SK-N-SH (cell line): ENCODE results near the gene GALNTL6. TPM values are rescaled to one million over a fixed set of nuclear protein-coding genes. Genes with fewer than 3 reads are reported as not detected.
A peak's percentile ranks its signal among the peaks of the same experiment; 100 is the strongest.

Experiments used
- CTCF ChIA-PET: fragments of 300-600, 350-600 bp; formaldehyde crosslinking; extraction: SDS; loops from one replicate; lab custom pipeline; 2021; lab: Yijun Ruan, JAX
- POLR2A ChIA-PET: fragments of 350-600 bp; sonication (Branson Sonifier 250); formaldehyde crosslinking; extraction: SDS; loops from one replicate; lab custom pipeline; 2020; ENCODE audit warnings: antibody characterized with exemption, inconsistent platforms; lab: Yijun Ruan, JAX
- DNase-seq: peaks from one replicate; pipeline ENCODE4 v3.0.0; 2012
- H2AFZ ChIP-seq: fragments of 200-600 bp; sonication (generic); 2 replicates; pipeline ENCODE4 v1.8.1; 2016; ENCODE audit warnings: antibody characterized with exemption, mild to moderate bottlenecking, low read depth
- H3F3A ChIP-seq: fragments of 200-600 bp; sonication (generic); replicated peaks from 2 replicates; pipeline ENCODE3; 2016; ENCODE audit warnings: antibody characterized with exemption, mild to moderate bottlenecking; ENCODE audit not compliant: insufficient read depth
- H3K27ac ChIP-seq, 2 experiments: fragments of 200-500 bp in 1 of 2; fragments of 200-600 bp in 1 of 2; sonication (Bioruptor generic) in 1 of 2; sonication (generic), shearing (Covaris generic) in 1 of 2; 2 replicates each; pipeline versions ENCODE4 v1.5.1 to v1.6.1; 2014 to 2016; ENCODE audit warnings: low read depth in 2 of 2, inconsistent platforms in 1 of 2, low read length in 1 of 2, mild to moderate bottlenecking in 1 of 2, mixed read lengths in 1 of 2
- H3K27me3 ChIP-seq: fragments of 200-600 bp; sonication (generic), shearing (Covaris generic); 2 replicates; pipeline ENCODE4 v1.6.1; 2016; ENCODE audit warnings: mixed run types; ENCODE audit not compliant: insufficient read depth
- H3K36me3 ChIP-seq, 2 experiments: fragments of 200-500 bp in 1 of 2; fragments of 200-600 bp in 1 of 2; sonication (Bioruptor generic) in 1 of 2; sonication (generic) in 1 of 2; replicated peaks in 1 of 2; 2 replicates each; pipeline versions ENCODE3 to v1.5.1; 2014 to 2016; ENCODE audit warnings: low read length in 1 of 2, mild to moderate bottlenecking in 1 of 2; ENCODE audit not compliant: insufficient read depth in 2 of 2, control insufficient read depth in 1 of 2
- H3K4me1 ChIP-seq, 2 experiments: fragments of 200-500 bp in 1 of 2; fragments of 200-600 bp in 1 of 2; sonication (Bioruptor generic) in 1 of 2; sonication (generic), shearing (Covaris generic) in 1 of 2; 2 replicates each; pipeline versions ENCODE4 v1.5.1 to v1.6.1; 2014 to 2016; ENCODE audit warnings: low read depth in 1 of 2, low read length in 1 of 2, mixed run types in 1 of 2; ENCODE audit not compliant: insufficient read depth in 2 of 2, control insufficient read depth in 1 of 2
- H3K4me2 ChIP-seq: fragments of 200-600 bp; sonication (generic), shearing (Covaris generic); 2 replicates; pipeline ENCODE4 v1.6.1; 2017; ENCODE audit warnings: mixed run types
- H3K4me3 ChIP-seq, 2 experiments: fragments of 200-500 bp in 1 of 2; fragments of 200-600 bp in 1 of 2; sonication (Bioruptor generic) in 1 of 2; sonication (generic), shearing (Covaris generic) in 1 of 2; 2 replicates each; pipeline versions ENCODE4 v1.5.1 to v1.8.1; 2014 to 2016; ENCODE audit warnings: low read depth in 2 of 2, inconsistent platforms in 1 of 2, low read length in 1 of 2, mild to moderate bottlenecking in 1 of 2, mixed read lengths in 1 of 2, moderate library complexity in 1 of 2
- H3K79me2 ChIP-seq: fragments of 200-600 bp; sonication (generic); 2 replicates; pipeline ENCODE4 v1.8.1; 2017; ENCODE audit warnings: mild to moderate bottlenecking; ENCODE audit not compliant: insufficient read depth
- H3K9ac ChIP-seq: fragments of 200-600 bp; sonication (generic); 2 replicates; pipeline ENCODE4 v1.6.1; 2017; ENCODE audit warnings: mixed run types
- H3K9me2 ChIP-seq: fragments of 200-600 bp; sonication (generic); 2 replicates; pipeline ENCODE4 v1.6.1; 2017; ENCODE audit warnings: mixed run types
- H3K9me3 ChIP-seq: fragments of 200-600 bp; sonication (generic); 2 replicates; pipeline ENCODE4 v1.6.1; 2017; ENCODE audit warnings: mixed run types, mild to moderate bottlenecking, moderate library complexity
- H4K20me1 ChIP-seq: fragments of 200-600 bp; sonication (generic); 2 replicates; pipeline ENCODE4 v1.6.1; 2017; ENCODE audit warnings: mild to moderate bottlenecking, mixed run types; ENCODE audit not compliant: insufficient read depth
- CHD2 ChIP-seq: fragments of 150-350 bp; IDR thresholded peaks from 2 replicates; pipeline ENCODE4 v1.6.1; 2018; ENCODE audit warnings: low read length; ENCODE audit not compliant: partially characterized antibody
- FOSL2 ChIP-seq: IDR thresholded peaks from 2 replicates; pipeline ENCODE4 v1.4.0; 2012; ENCODE audit warnings: low read depth, mild to moderate bottlenecking, moderate library complexity, borderline replicate concordance
- JUND ChIP-seq: IDR thresholded peaks from 2 replicates; pipeline ENCODE4 v1.4.0; 2012
- MXI1 ChIP-seq: IDR thresholded peaks from 2 replicates; pipeline ENCODE4 v1.6.1; 2012; ENCODE audit warnings: mild to moderate bottlenecking, low read depth, low read length, improper control_type of control experiment
- TAF1 ChIP-seq: IDR thresholded peaks from 2 replicates; pipeline ENCODE4 v1.6.1; 2012; ENCODE audit warnings: low read depth, mild to moderate bottlenecking, low read length, moderate library complexity, borderline replicate concordance
- TEAD4 ChIP-seq: IDR thresholded peaks from 2 replicates; pipeline ENCODE4 v1.4.0; 2012; ENCODE audit warnings: mild to moderate bottlenecking, borderline replicate concordance; ENCODE audit not compliant: insufficient read depth
- WGBS: methylation state at CpG from one replicate; pipeline ENCODE4 v1.1.6; 2017; ENCODE audit warnings: low lambda C conversion rate; 5-methylcytosine and 5-hydroxymethylcytosine counted together
- polyA plus RNA-seq, 3 experiments: library from polyadenylated mRNA; depleted of rRNA; stranded (reverse); fragments of >200 nt; gene quantifications; 2 replicates each; pipeline ENCODE4 v1.2.3, GENCODE V29; 2012
- TF ChIP-seq, protein P1 (sequence below): IDR thresholded peaks from 2 replicates; pipeline ENCODE4 v1.4.0; 2012; ENCODE audit warnings: low read depth
- TF ChIP-seq, protein P2 (sequence below): IDR thresholded peaks from 2 replicates; pipeline ENCODE4 v1.4.0; 2012; ENCODE audit warnings: low read depth, borderline replicate concordance
- TF ChIP-seq, protein P3 (sequence below): IDR thresholded peaks from 2 replicates; pipeline ENCODE4 v1.4.0; 2012; ENCODE audit warnings: low read depth, borderline replicate concordance

GALNTL6 gene
- polyA plus RNA-seq, 1 of the 3 experiments (the other 2 are of a cell fraction) = 0.07 TPM

DNA sequence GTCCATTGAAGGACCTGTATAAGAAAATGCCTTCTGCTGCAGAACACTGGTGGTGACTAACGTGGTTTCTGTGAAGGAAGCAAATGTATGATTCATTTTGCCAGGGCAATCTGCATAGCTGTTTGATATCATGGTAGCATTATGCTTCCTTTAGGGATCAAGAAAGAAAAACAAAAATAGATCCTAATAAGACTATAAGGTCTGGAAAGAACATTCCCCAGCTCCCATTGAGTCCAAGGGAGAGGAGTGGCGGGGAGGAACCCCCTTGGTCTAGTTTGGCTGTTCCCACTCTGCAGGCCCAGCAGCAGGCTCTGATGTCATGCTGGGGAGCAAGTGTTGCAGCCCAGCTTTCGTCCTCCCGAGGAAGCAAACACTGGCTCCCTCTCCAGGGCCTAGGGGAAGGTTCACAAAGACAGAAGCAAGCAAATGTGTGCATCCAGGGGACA is 1200.9 kb downstream of the GALNTL6 start (continued):
- TF ChIP-seq FOSL2 (peak; percentile 75; the same call in 1 of the 2 replicates), TAF1 (no peak), JUND (peak; percentile 40; the same call in 1 of the 2 replicates)
- TF ChIP-seq, protein P1, sequence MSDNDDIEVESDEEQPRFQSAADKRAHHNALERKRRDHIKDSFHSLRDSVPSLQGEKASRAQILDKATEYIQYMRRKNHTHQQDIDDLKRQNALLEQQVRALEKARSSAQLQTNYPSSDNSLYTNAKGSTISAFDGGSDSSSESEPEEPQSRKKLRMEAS = no peak
- TF ChIP-seq, protein P2, sequence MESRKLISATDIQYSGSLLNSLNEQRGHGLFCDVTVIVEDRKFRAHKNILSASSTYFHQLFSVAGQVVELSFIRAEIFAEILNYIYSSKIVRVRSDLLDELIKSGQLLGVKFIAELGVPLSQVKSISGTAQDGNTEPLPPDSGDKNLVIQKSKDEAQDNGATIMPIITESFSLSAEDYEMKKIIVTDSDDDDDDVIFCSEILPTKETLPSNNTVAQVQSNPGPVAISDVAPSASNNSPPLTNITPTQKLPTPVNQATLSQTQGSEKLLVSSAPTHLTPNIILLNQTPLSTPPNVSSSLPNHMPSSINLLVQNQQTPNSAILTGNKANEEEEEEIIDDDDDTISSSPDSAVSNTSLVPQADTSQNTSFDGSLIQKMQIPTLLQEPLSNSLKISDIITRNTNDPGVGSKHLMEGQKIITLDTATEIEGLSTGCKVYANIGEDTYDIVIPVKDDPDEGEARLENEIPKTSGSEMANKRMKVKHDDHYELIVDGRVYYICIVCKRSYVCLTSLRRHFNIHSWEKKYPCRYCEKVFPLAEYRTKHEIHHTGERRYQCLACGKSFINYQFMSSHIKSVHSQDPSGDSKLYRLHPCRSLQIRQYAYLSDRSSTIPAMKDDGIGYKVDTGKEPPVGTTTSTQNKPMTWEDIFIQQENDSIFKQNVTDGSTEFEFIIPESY = no peak
- TF ChIP-seq, protein P3, sequence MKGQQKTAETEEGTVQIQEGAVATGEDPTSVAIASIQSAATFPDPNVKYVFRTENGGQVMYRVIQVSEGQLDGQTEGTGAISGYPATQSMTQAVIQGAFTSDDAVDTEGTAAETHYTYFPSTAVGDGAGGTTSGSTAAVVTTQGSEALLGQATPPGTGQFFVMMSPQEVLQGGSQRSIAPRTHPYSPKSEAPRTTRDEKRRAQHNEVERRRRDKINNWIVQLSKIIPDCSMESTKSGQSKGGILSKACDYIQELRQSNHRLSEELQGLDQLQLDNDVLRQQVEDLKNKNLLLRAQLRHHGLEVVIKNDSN = no peak

DNA sequence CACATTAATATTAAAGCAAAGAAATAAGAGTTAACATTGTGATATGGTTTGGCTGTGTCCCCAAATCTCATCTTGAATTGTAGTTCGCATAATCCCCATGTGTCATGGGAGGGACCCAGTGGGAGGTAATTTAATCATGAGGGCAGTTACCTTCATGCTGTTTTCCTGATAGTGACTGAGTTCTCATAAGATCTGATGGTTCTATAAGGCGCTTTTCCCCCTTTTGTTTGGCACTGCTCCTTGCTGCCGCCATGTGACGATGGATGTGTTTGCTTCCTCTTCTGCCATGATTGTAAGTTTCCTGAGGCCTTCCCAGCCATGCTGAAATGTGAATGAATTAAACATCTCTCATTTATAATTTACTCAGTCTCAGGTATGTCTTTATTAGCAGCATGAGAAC is 1201.6 kb downstream of the GALNTL6 start:
- ChIA-PET CTCF (interaction anchor here (1.3 to 4.2 kb wide), 4 partner anchors 9 to 286 kb away, joined by 5 to 99 read pairs (median 70); no protein-coding TSS in a partner anchor), POLR2A (no interaction called here)
- peak overlapping the region in 1 of 2 experiments; percentile 34; a peak in 2 of 4 replicates for H3K27ac ChIP-seq
- peaks cover 0 to 16% of the 10 kb centered on the region in 2 experiments; a peak in 1 of 4 replicates for H3K4me1 ChIP-seq
- H3K9ac ChIP-seq = no peak overlapping the region
- no peaks in the 10 kb centered on the region for H3K27me3 ChIP-seq
- H3K79me2 ChIP-seq = no peaks in the 10 kb centered on the region
- DNase-seq = no peak
- no peak overlapping the region for H3K4me2 ChIP-seq
- H3K9me3 ChIP-seq = no peaks in the 10 kb centered on the region
- no peaks in the 10 kb centered on the region for H3K36me3 ChIP-seq
- peaks cover 10% of the 10 kb centered on the region for H3F3A ChIP-seq
- no peaks in the 10 kb centered on the region for H4K20me1 ChIP-seq
- no peaks in the 10 kb centered on the region for H3K9me2 ChIP-seq
- no peak overlapping the region for H3K4me3 ChIP-seq
- 95% methylated on average over 4 of the region's 4 CpGs for WGBS
- no peak for TF ChIP-seq MXI1
- TF ChIP-seq TEAD4 = no peak
- H2AFZ ChIP-seq = peak overlapping the region; percentile 49; the same call in 1 of the 2 replicates

DNA sequence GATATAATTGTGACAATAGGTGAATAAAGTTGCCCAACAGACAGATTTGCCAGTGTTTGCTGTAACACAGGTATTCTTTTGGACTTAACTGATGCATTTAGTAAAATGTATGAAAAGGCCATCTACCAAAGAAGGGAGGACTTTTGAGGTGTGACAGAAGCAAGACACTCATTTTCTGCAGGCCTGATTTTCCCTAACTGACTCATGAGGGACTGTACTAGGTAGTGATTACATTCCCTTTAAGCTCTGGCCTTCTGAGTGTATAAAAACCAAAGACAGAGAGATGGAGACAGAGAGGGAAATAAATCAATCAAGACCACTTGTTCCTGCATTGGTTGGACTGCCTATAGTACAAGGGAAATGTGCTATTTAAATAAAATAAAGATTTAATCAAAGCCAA is 1204.6 kb downstream of the GALNTL6 start:
- Histone ChIP-seq H3K9ac (no peak overlapping the region), H2AFZ (no peak overlapping the region), H3K36me3 (no peaks in the 10 kb centered on the region), H3F3A (peaks cover 10% of the 10 kb centered on the region), H3K27ac (no peak overlapping the region), H3K79me2 (no peaks in the 10 kb centered on the region), H3K4me3 (no peak overlapping the region), H3K9me3 (no peaks in the 10 kb centered on the region), H3K4me2 (no peak overlapping the region), H3K9me2 (no peaks in the 10 kb centered on the region), H3K27me3 (no peaks in the 10 kb centered on the region), H4K20me1 (no peaks in the 10 kb centered on the region), H3K4me1 (peaks cover 0 to 16% of the 10 kb centered on the region in 2 experiments; a peak in 1 of 4 replicates)
- CTCF ChIA-PET = interaction anchor here (1.1 to 2.2 kb wide), 2 partner anchors 239 to 284 kb away, joined by 3 to 10 read pairs; no protein-coding TSS in a partner anchor
- no peak for DNase-seq
- POLR2A ChIA-PET = no interaction called here
- no peak for TF ChIP-seq CHD2
